Activated T-helper 2 cell treated with anti-CD3 and anti-CD28 coated beads, Interferon-gamma antibody, Interleukin-2, Interleukin-4, amounts not matched to agents 10 μg/mL and 5 μg/mL and 100 μg/mL, durations not matched to agents 14 hours and 24 hours and 36 hours (primary cell): ENCODE results near the gene PEX11G. TPM values are rescaled to one million over a fixed set of nuclear protein-coding genes. Genes with fewer than 3 reads are reported as not detected.

ENCODE experiments used
- DNase-seq: peaks from one replicate; pipeline ENCODE4 v3.0.0; 2021; ENCODE audit warnings: low spot score
- H3K27ac Mint-ChIP-seq: one replicate; pipeline ENCODE4 v1.8.0; 2021; ENCODE audit warnings: mixed read lengths
- H3K27me3 Mint-ChIP-seq: one replicate; pipeline ENCODE4 v1.8.0; 2021; ENCODE audit warnings: low read depth, mixed read lengths
- H3K36me3 Mint-ChIP-seq: one replicate; pipeline ENCODE4 v1.8.0; 2021; ENCODE audit warnings: low read depth, mixed read lengths
- H3K4me1 Mint-ChIP-seq: one replicate; pipeline ENCODE4 v1.8.0; 2021; ENCODE audit warnings: low read depth, mixed read lengths
- H3K4me3 Mint-ChIP-seq: one replicate; pipeline ENCODE4 v1.8.0; 2021; ENCODE audit warnings: low read depth, mild to moderate bottlenecking, moderate library complexity, mixed read lengths
- H3K9me3 Mint-ChIP-seq: one replicate; pipeline ENCODE4 v1.8.0; 2021; ENCODE audit warnings: mixed read lengths
- intact Hi-C: fragments of 100-400 bp; cut with micrococcal nuclease; formaldehyde crosslinking; loops from one replicate; pipeline ENCODE4 v1.15.1; 2023
- total RNA-seq: library from RNA; stranded (reverse); gene quantifications from 2 replicates; pipeline ENCODE4 v1.2.3, GENCODE V29; 2022

PEX11G gene
- total RNA-seq, 1 donor from 2014 or later, result 2.5 TPM

- H3K27me3 Mint-ChIP-seq, result no peaks in the 10 kb centered on the region
- intact Hi-C loops, result no loop called here
- no peak overlapping the region for H3K27ac Mint-ChIP-seq
- no peaks in the 10 kb centered on the region for H3K4me1 Mint-ChIP-seq
- H3K36me3 Mint-ChIP-seq, result no peaks in the 10 kb centered on the region
- no peaks in the 10 kb centered on the region for H3K9me3 Mint-ChIP-seq
- DNase-seq, result no peak
- H3K4me3 Mint-ChIP-seq, result no peak overlapping the region
These were observed 10.0 kb downstream of the PEX11G start for GRCh38 chr19:7478843-7479227.

- H3K36me3 Mint-ChIP-seq, result no peaks in the 10 kb centered on the region
- no peak for DNase-seq
- no peaks in the 10 kb centered on the region for H3K27me3 Mint-ChIP-seq
- H3K27ac Mint-ChIP-seq, result no peak overlapping the region
- intact Hi-C loops, result no loop called here
- no peaks in the 10 kb centered on the region for H3K9me3 Mint-ChIP-seq
- H3K4me3 Mint-ChIP-seq, result no peak overlapping the region
- no peaks in the 10 kb centered on the region for H3K4me1 Mint-ChIP-seq
These were observed 10.5 kb downstream of the PEX11G start for GRCh38 chr19:7478173-7478842.

- H3K9me3 Mint-ChIP-seq, result no peaks in the 10 kb centered on the region
- H3K27ac Mint-ChIP-seq, result no peak overlapping the region
- H3K27me3 Mint-ChIP-seq, result no peaks in the 10 kb centered on the region
- no peaks in the 10 kb centered on the region for H3K36me3 Mint-ChIP-seq
- DNase-seq, result no peak
- H3K4me3 Mint-ChIP-seq, result no peak overlapping the region
- intact Hi-C loops, result no loop called here
- no peaks in the 10 kb centered on the region for H3K4me1 Mint-ChIP-seq
These were observed 11.1 kb downstream of the PEX11G start for GRCh38 chr19:7477758-7478157.

- Mint-ChIP-seq H3K36me3 (peaks cover under 1% of the 10 kb centered on the region), H3K27ac (no peak overlapping the region), H3K4me1 (no peaks in the 10 kb centered on the region), H3K4me3 (no peak overlapping the region), H3K9me3 (no peaks in the 10 kb centered on the region), H3K27me3 (no peaks in the 10 kb centered on the region)
- no peak for DNase-seq
- intact Hi-C loops, result no loop called here
These were observed 11.9 kb downstream of the PEX11G start for GRCh38 chr19:7476777-7477494.

GRCh38 chr19:7476241-7476640 lies 12.6 kb downstream of the PEX11G start:
- Mint-ChIP-seq H3K27me3 (no peaks in the 10 kb centered on the region), H3K4me3 (no peak overlapping the region), H3K27ac (no peak overlapping the region), H3K9me3 (no peaks in the 10 kb centered on the region), H3K4me1 (no peaks in the 10 kb centered on the region), H3K36me3 (peaks cover 6% of the 10 kb centered on the region)
- intact Hi-C loops, result no loop called here
- DNase-seq, result no peak

- DNase-seq, result no peak
- peaks cover 6% of the 10 kb centered on the region for H3K36me3 Mint-ChIP-seq
- H3K4me1 Mint-ChIP-seq, result no peaks in the 10 kb centered on the region
- no peaks in the 10 kb centered on the region for H3K9me3 Mint-ChIP-seq
- H3K4me3 Mint-ChIP-seq, result no peak overlapping the region
- H3K27me3 Mint-ChIP-seq, result no peaks in the 10 kb centered on the region
- no peak overlapping the region for H3K27ac Mint-ChIP-seq
- intact Hi-C loops, result no loop called here
These were observed 13.2 kb downstream of the PEX11G start for GRCh38 chr19:7475665-7476064.

- Mint-ChIP-seq H3K27me3 (no peaks in the 10 kb centered on the region), H3K27ac (no peak overlapping the region), H3K36me3 (peaks cover 6% of the 10 kb centered on the region), H3K4me3 (no peak overlapping the region), H3K9me3 (no peaks in the 10 kb centered on the region), H3K4me1 (no peaks in the 10 kb centered on the region)
- DNase-seq, result no peak
- intact Hi-C loops, result no loop called here
These were observed 16.9 kb downstream of the PEX11G start for GRCh38 chr19:7471696-7472615.

GRCh38 chr19:7470540-7471305 lies 18.1 kb downstream of the PEX11G start:
- Mint-ChIP-seq H3K9me3 (no peaks in the 10 kb centered on the region), H3K27me3 (no peaks in the 10 kb centered on the region), H3K27ac (no peak overlapping the region), H3K4me3 (no peak overlapping the region), H3K36me3 (peaks cover 6% of the 10 kb centered on the region), H3K4me1 (no peaks in the 10 kb centered on the region)
- intact Hi-C loops, result no loop called here
- no peak for DNase-seq

- no peak for DNase-seq
- no peaks in the 10 kb centered on the region for H3K4me1 Mint-ChIP-seq
- no peak overlapping the region for H3K4me3 Mint-ChIP-seq
- peaks cover 8% of the 10 kb centered on the region for H3K36me3 Mint-ChIP-seq
- no peaks in the 10 kb centered on the region for H3K9me3 Mint-ChIP-seq
- H3K27ac Mint-ChIP-seq, result no peak overlapping the region
- H3K27me3 Mint-ChIP-seq, result no peaks in the 10 kb centered on the region
- intact Hi-C loops, result no loop called here
These were observed 19.1 kb downstream of the PEX11G start for GRCh38 chr19:7469669-7470285.

GRCh38 chr19:7468840-7469239 lies 20.0 kb downstream of the PEX11G start:
- DNase-seq, result no peak
- Mint-ChIP-seq H3K9me3 (no peaks in the 10 kb centered on the region), H3K4me1 (no peaks in the 10 kb centered on the region), H3K27me3 (no peaks in the 10 kb centered on the region), H3K36me3 (peaks cover 16% of the 10 kb centered on the region), H3K4me3 (no peak overlapping the region), H3K27ac (no peak overlapping the region)
- intact Hi-C loops, result no loop called here

GRCh38 chr19:7467009-7467989 lies 21.5 kb downstream of the PEX11G start:
- DNase-seq, result no peak
- H3K36me3 Mint-ChIP-seq, result peaks cover 26% of the 10 kb centered on the region
- no peaks in the 10 kb centered on the region for H3K27me3 Mint-ChIP-seq
- no peak overlapping the region for H3K4me3 Mint-ChIP-seq
- H3K4me1 Mint-ChIP-seq, result no peaks in the 10 kb centered on the region
- no peak overlapping the region for H3K27ac Mint-ChIP-seq
- intact Hi-C loops, result no loop called here
- no peaks in the 10 kb centered on the region for H3K9me3 Mint-ChIP-seq
